Thyroid gland (tissue), 4 donors: Measurements from ENCODE around the gene KLHDC10. TPM values are rescaled to one million over a fixed set of nuclear protein-coding genes. Genes with fewer than 3 reads are reported as not detected.

Experiments
- DNase-seq, 2 donors: peaks; one replicate each; pipeline ENCODE4 v3.0.0-alpha.2; 2019
- H3K27ac ChIP-seq, 3 donors: fragments of 200-600 bp; sonication (generic); 1 replicate in 2 of 3; 2 replicates in 1 of 3; pipeline ENCODE4 v1.5.1; 2016 to 2019; ENCODE audit warnings: mild to moderate bottlenecking in 1 of 3, moderate library complexity in 1 of 3
- H3K27me3 ChIP-seq: fragments of 200-600 bp; sonication (generic); one replicate; pipeline ENCODE4 v1.5.1; 2019
- H3K36me3 ChIP-seq, 2 donors: fragments of 200-600 bp; sonication (generic); one replicate each; pipeline ENCODE4 v1.5.1; 2016 to 2019
- H3K4me1 ChIP-seq, 2 donors: fragments of 200-600 bp; sonication (generic); one replicate each; pipeline ENCODE4 v1.5.1; 2017 to 2019
- H3K4me3 ChIP-seq, 3 donors: fragments of 200-600 bp; sonication (generic); replicated peaks in 1 of 3; 1 replicate in 2 of 3; 2 replicates in 1 of 3; pipeline ENCODE4 v1.5.1; 2016; ENCODE audit warnings: mild to moderate bottlenecking in 1 of 3
- H3K9me3 ChIP-seq: fragments of 200-600 bp; sonication (generic); one replicate; pipeline ENCODE4 v1.5.1; 2017
- CTCF ChIP-seq, 6 experiments: fragments of 200-600 bp in 3 of 6; fragments of 450-650 bp in 3 of 6; sonication (generic) in 3 of 6; IDR thresholded peaks; one replicate each; pipeline ENCODE4 v1.5.1; 2016 to 2019; ENCODE audit warnings: antibody characterized with exemption in 6 of 6, mild to moderate bottlenecking in 2 of 6, inconsistent platforms in 1 of 6, moderate library complexity in 1 of 6
- POLR2A ChIP-seq, 2 donors: fragments of 450-650 bp; IDR thresholded peaks; one replicate each; pipeline ENCODE4 v1.6.1; 2017; ENCODE audit warnings: antibody characterized with exemption in 2 of 2, mild to moderate bottlenecking in 2 of 2, moderate library complexity in 1 of 2
- WGBS, 2 donors: methylation state at CpG; one replicate each; pipeline ENCODE4 v1.1.5; 2017; 5-methylcytosine and 5-hydroxymethylcytosine counted together
- intact Hi-C: fragments of 100-400 bp; cut with DNase I; formaldehyde crosslinking; loops from one replicate; pipeline ENCODE4 v1.15.1; 2023
- total RNA-seq, 4 donors: library from RNA; depleted of rRNA; stranded (reverse); fragments of >200 nt; gene quantifications; one replicate each; pipeline ENCODE4 v1.2.3, GENCODE V29; 2016

The KLHDC10 gene
- total RNA-seq, 4 donors from 2014 or later, result 27.4 to 41.6 (median 30.8) TPM

DNA sequence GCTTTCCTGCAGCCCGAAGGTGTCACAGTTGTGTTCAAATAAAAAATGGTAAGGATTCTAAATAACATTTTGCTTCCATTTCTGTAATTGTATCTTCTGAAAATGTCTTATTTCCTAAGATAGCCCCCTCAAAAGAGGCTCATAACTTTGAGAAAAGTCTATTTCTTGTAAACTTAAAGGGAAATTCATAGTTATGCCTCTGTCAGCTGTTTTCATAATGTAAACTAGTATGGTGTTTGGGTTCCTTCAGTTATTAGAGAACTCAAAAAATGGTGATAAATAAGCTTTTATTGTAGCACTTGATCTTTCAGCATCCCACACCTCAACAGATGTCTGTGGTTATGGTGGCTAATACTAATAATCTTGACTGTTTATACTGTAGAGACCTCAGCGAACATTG, 57.1 kb downstream of the KLHDC10 start:
- H3K4me3 ChIP-seq, result no peak overlapping the region
- 55 to 78% methylated on average over 2 of the region's 2 CpGs for WGBS, 2 donors
- peak overlapping the region in 1 of 3 donors; percentile 3 for H3K27ac ChIP-seq
- H3K9me3 ChIP-seq, result no peaks in the 10 kb centered on the region
- peaks cover 6 to 9% of the 10 kb centered on the region in 2 donors for H3K4me1 ChIP-seq
- no peak for TF ChIP-seq CTCF (IDR thresholded peaks at IDR 0.05)
- no peak for TF ChIP-seq POLR2A (IDR thresholded peaks at IDR 0.05)
- intact Hi-C loops, result no loop called here
- H3K36me3 ChIP-seq, result peaks cover 18 to 30% of the 10 kb centered on the region in 2 donors
- no peaks in the 10 kb centered on the region for H3K27me3 ChIP-seq
- no peak for DNase-seq

GRCh38 chr7:130127821-130128317, 57.5 kb downstream of the KLHDC10 start:
- intact Hi-C loops, result no loop called here
- Histone ChIP-seq H3K4me1 (peaks cover 9 to 11% of the 10 kb centered on the region in 2 donors), H3K27me3 (no peaks in the 10 kb centered on the region), H3K36me3 (peaks cover 18 to 26% of the 10 kb centered on the region in 2 donors), H3K27ac (peak overlapping the region in 1 of 3 donors; percentile 3), H3K9me3 (no peaks in the 10 kb centered on the region), H3K4me3 (no peak overlapping the region)
- DNase-seq, result no peak
- WGBS, 2 donors, result 64 to 70% methylated on average over 1 of the region's 1 CpG
- TF ChIP-seq POLR2A (IDR thresholded peaks at IDR 0.05) (no peak), CTCF (IDR thresholded peaks at IDR 0.05) (no peak)

DNA sequence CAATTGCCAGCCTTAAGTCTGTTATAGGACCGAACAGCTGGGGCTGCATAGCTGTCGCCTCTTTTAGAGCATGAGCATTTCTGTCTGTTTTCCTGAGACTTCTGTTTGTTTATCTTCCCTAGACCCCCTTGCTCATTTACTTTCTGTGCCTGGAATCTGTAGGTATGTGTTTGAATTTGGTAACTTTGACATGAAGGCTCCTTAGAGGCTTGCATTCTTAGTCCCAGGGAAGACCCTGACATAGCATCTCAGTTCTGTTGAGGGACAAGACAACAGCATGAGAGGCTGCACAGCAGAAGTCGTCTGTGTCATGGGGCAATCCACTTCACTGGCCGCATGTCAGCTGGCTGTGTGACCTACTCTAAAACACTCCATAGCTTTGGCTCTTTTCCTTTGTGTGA, 58.7 kb downstream of the KLHDC10 start:
- H3K27ac ChIP-seq, result no peak overlapping the region
- WGBS, 2 donors, result 87 to 92% methylated on average over 4 of the region's 4 CpGs
- H3K4me3 ChIP-seq, result no peak overlapping the region
- no peak for DNase-seq
- TF ChIP-seq POLR2A (IDR thresholded peaks at IDR 0.05) (no peak), CTCF (IDR thresholded peaks at IDR 0.05) (no peak)
- H3K36me3 ChIP-seq, result peaks cover 18 to 26% of the 10 kb centered on the region in 2 donors
- peaks cover 11 to 18% of the 10 kb centered on the region in 2 donors for H3K4me1 ChIP-seq
- intact Hi-C loops, result no loop called here
- no peaks in the 10 kb centered on the region for H3K27me3 ChIP-seq
- no peaks in the 10 kb centered on the region for H3K9me3 ChIP-seq

DNA sequence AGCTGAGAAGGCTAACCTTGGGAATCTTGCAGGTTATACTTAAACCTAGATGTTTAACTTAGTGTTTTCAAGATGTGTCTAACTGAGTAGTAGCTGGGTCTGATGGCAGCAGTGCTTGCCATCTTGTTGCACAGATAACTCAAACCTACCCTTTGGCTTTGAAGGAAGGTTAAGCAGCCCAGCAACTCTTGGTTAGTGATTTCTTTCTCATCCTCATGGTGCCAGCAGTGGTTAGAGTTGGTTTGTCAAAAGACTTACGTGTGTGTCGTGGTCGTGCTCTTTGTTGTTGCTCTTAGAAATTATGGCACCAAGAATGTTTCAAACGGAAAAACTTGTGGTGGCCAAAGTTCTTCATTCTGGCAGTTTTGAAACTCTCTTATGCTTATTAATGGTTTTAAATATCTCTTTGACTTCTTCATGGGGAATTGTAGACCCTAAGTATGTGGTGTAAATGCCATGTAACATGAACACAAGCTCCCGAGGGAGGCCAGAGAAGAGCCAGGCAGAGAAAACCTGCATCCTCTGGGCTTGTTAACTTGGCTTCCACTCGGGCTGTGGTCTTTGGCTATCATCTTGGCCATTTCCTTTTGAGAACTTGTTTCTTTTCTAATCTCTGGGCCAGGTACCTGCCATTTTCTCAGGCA, 61.0 kb downstream of the KLHDC10 start:
- 93 to 94% methylated on average over 6 of the region's 6 CpGs for WGBS, 2 donors
- peaks cover 11 to 18% of the 10 kb centered on the region in 2 donors for H3K4me1 ChIP-seq
- TF ChIP-seq POLR2A (IDR thresholded peaks at IDR 0.05), result no peak
- no peak for TF ChIP-seq CTCF (IDR thresholded peaks at IDR 0.05)
- H3K27ac ChIP-seq, result peak overlapping the region in 2 of 3 donors; percentile 7 to 30
- H3K4me3 ChIP-seq, result no peak overlapping the region
- H3K27me3 ChIP-seq, result no peaks in the 10 kb centered on the region
- H3K9me3 ChIP-seq, result no peaks in the 10 kb centered on the region
- intact Hi-C loops, result no loop called here
- DNase-seq, result no peak
- peaks cover 5 to 20% of the 10 kb centered on the region in 2 donors for H3K36me3 ChIP-seq
